WTC11 (cell line): Measurements from ENCODE around the gene ATL2. TPM values are rescaled to one million over a fixed set of nuclear protein-coding genes. Genes with fewer than 3 reads are reported as not detected.

Source experiments
- ATAC-seq: fragments of 200-7000 bp; cut with Tn5 transposase; 2 replicates; pipeline ENCODE4 v1.10.0; 2021; ENCODE audit warnings: mild to moderate bottlenecking, moderate library complexity
- CTCF ChIA-PET: fragments of 300-600 bp; sonication (Branson Sonifier 250); formaldehyde crosslinking; loops from one replicate; lab custom pipeline; 2021; ENCODE audit warnings: antibody characterized with exemption; lab: Charles Lee
- POLR2A ChIA-PET: fragments of 350-600 bp; sonication (Branson Sonifier 250); formaldehyde crosslinking; loops from one replicate; lab custom pipeline; 2021; ENCODE audit warnings: antibody characterized with exemption; lab: Charles Lee
- DNase-seq: peaks from one replicate; pipeline ENCODE4 v3.0.0; 2021; ENCODE audit warnings: low spot score
- H3K27ac Mint-ChIP-seq: 2 replicates; pipeline ENCODE4 v1.8.0; 2021; ENCODE audit warnings: mixed read lengths
- H3K27me3 Mint-ChIP-seq: 2 replicates; pipeline ENCODE4 v1.8.0; 2021; ENCODE audit warnings: low read depth, mild to moderate bottlenecking, moderate library complexity, mixed read lengths
- H3K36me3 Mint-ChIP-seq: 2 replicates; pipeline ENCODE4 v1.8.0; 2021; ENCODE audit warnings: mixed read lengths
- H3K4me1 Mint-ChIP-seq: 2 replicates; pipeline ENCODE4 v1.8.0; 2022; ENCODE audit warnings: mixed read lengths
- H3K4me3 Mint-ChIP-seq: 2 replicates; pipeline ENCODE4 v1.8.0; 2021; ENCODE audit warnings: mild to moderate bottlenecking, moderate library complexity, mixed read lengths
- H3K9me3 Mint-ChIP-seq: 2 replicates; pipeline ENCODE4 v1.8.0; 2021; ENCODE audit warnings: mixed read lengths
- FOXP4 ChIP-seq: sonication (generic); formaldehyde crosslinking; IDR thresholded peaks from 2 replicates; pipeline ENCODE4 v1.8.0; 2022; ENCODE audit warnings: mild to moderate bottlenecking, missing genetic modification reagents
- GTF2I ChIP-seq: fragments of 250-450 bp; sonication (Bioruptor Pico); conservative IDR thresholded peaks from 2 replicates; pipeline ENCODE4 v1.4.0; 2021; ENCODE audit warnings: mild to moderate bottlenecking
- IRF1 ChIP-seq: sonication (generic); formaldehyde crosslinking; IDR thresholded peaks from 2 replicates; pipeline ENCODE4 v1.8.0; 2023; ENCODE audit warnings: missing genetic modification reagents
- JAZF1 ChIP-seq: fragments of 250-450 bp; sonication (Bioruptor Pico); IDR thresholded peaks from 2 replicates; pipeline ENCODE4 v1.9.0; 2021; ENCODE audit warnings: moderate library complexity, mild to moderate bottlenecking, inconsistent platforms
- JUN ChIP-seq: sonication (generic); formaldehyde crosslinking; IDR thresholded peaks from 2 replicates; pipeline ENCODE4 v1.8.0; 2023; ENCODE audit warnings: mild to moderate bottlenecking, missing genetic modification reagents
- KAT7 ChIP-seq: sonication (generic); formaldehyde crosslinking; IDR thresholded peaks from 2 replicates; pipeline ENCODE4 v1.8.1; 2023; ENCODE audit warnings: missing genetic modification reagents, mild to moderate bottlenecking, borderline replicate concordance
- TCF7 ChIP-seq: sonication (generic); formaldehyde crosslinking; IDR thresholded peaks from 2 replicates; pipeline ENCODE4 v1.8.0; 2022; ENCODE audit warnings: mild to moderate bottlenecking, low read depth, missing genetic modification reagents, moderate library complexity
- ZNF281 ChIP-seq: sonication (generic); formaldehyde crosslinking; IDR thresholded peaks from 2 replicates; pipeline ENCODE4 v1.8.0; 2023; ENCODE audit warnings: mild to moderate bottlenecking, missing genetic modification reagents
- ZNF317 ChIP-seq: sonication (generic); formaldehyde crosslinking; IDR thresholded peaks from 2 replicates; pipeline ENCODE4 v1.8.1; 2023; ENCODE audit warnings: low read depth, mild to moderate bottlenecking, moderate library complexity, missing genetic modification reagents, borderline replicate concordance
- ZNF532 ChIP-seq: fragments of 250-450 bp; sonication (Bioruptor Pico); IDR thresholded peaks from 2 replicates; pipeline ENCODE4 v1.9.0; 2021; ENCODE audit warnings: mild to moderate bottlenecking, borderline replicate concordance
- total RNA-seq: library from RNA; stranded (reverse); gene quantifications from 3 replicates; pipeline ENCODE4 v1.2.3, GENCODE V29; 2021

ATL2 gene
- total RNA-seq, 1 experiment from 2014 or later, result 90.5 TPM

GRCh38 chr2:38301969-38302702, 74.9 kb downstream of the ATL2 start (continued):
- no peak for TF ChIP-seq FOXP4

GRCh38 chr2:38301340-38301968, 75.6 kb downstream of the ATL2 start:
- H3K4me1 Mint-ChIP-seq, result peaks cover 26% of the 10 kb centered on the region
- TF ChIP-seq KAT7 (CRISPR knock-in tag) (no peak), IRF1 (no peak), ZNF532 (CRISPR knock-in tag) (no peak), ZNF317 (CRISPR knock-in tag) (no peak), JAZF1 (CRISPR knock-in tag) (no peak), JUN (CRISPR knock-in tag) (no peak)
- TF ChIP-seq, all 79 proteins: peak for 0
- no peaks in the 10 kb centered on the region for H3K27me3 Mint-ChIP-seq
- H3K4me3 Mint-ChIP-seq, result no peak overlapping the region
- peak overlapping the region; percentile 47 for H3K27ac Mint-ChIP-seq
- DNase-seq, result no peak
- peaks cover 68% of the 10 kb centered on the region for H3K36me3 Mint-ChIP-seq
- ChIA-PET CTCF (interaction anchor here (0.6 to 1.1 kb wide), 2 partner anchors 207 to 392 kb away, joined by 4 to 5 read pairs; no protein-coding TSS in a partner anchor), POLR2A (no interaction called here)
- H3K9me3 Mint-ChIP-seq, result no peaks in the 10 kb centered on the region
- peak; percentile 63 for ATAC-seq

- H3K27ac Mint-ChIP-seq, result no peak overlapping the region
- ATAC-seq, result no peak
- no peak for TF ChIP-seq ZNF281
- no peak for TF ChIP-seq GTF2I (CRISPR knock-in tag)
- TF ChIP-seq TCF7 (CRISPR knock-in tag), result no peak
- H3K36me3 Mint-ChIP-seq, result peaks cover 71% of the 10 kb centered on the region
- peaks cover 40% of the 10 kb centered on the region for H3K4me1 Mint-ChIP-seq
- ChIA-PET CTCF (no interaction called here), POLR2A (no interaction called here)
- no peaks in the 10 kb centered on the region for H3K27me3 Mint-ChIP-seq
- no peak for DNase-seq
- no peaks in the 10 kb centered on the region for H3K9me3 Mint-ChIP-seq
- H3K4me3 Mint-ChIP-seq, result no peak overlapping the region
Observed at GRCh38 chr2:38298539-38298938, 78.5 kb downstream of the ATL2 start.
